ENCODE results near the gene UPK2. TPM values are rescaled to one million over a fixed set of nuclear protein-coding genes. Genes with fewer than 3 reads are reported as not detected.

The UPK2 gene
- total RNA-seq, 1 donor from 2014 or later: not detected

DNA sequence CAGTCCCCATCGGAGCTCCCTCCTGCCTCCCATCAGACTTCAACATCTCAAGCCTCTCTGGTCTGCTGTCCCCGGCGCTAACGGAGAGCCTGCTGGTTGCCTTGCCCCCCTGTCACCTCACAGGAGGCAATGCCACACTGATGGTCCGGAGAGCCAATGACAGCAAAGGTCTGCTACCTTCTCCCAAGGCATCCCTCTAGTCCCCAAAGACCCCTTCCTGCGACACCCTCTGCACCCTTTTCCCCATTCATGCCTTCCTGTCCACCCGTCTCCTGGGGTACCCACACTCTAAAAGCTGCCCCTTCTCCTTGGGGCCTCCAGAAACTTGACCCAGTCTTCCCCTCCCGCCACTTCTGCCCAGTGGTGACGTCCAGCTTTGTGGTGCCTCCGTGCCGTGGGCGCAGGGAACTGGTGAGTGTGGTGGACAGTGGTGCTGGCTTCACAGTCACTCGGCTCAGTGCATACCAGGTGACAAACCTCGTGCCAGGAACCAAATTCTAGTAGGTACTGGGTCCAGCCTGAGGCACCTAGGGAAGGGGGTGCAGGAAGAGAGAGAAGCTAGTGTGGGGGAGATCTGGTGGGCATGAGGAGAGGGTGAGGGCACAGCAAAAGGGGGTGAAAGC lies 860 bp downstream of the UPK2 start:
- Mint-ChIP-seq H3K27ac (ENCODE audit: unreplicated experiment) (no peak overlapping the region), H3K4me1 (ENCODE audit: unreplicated experiment) (no peaks in the 10 kb centered on the region), H3K27me3 (ENCODE audit: unreplicated experiment) (peaks cover 2% of the 10 kb centered on the region), H3K36me3 (ENCODE audit: low read depth, unreplicated experiment) (no peaks in the 10 kb centered on the region), H3K4me3 (ENCODE audit: unreplicated experiment) (no peak overlapping the region), H3K9me3 (ENCODE audit: unreplicated experiment) (no peaks in the 10 kb centered on the region)
- no peak for DNase-seq (ENCODE audit: low spot score)
- TF ChIP-seq CTCF (IDR thresholded peaks at IDR 0.05; ENCODE audit: unreplicated experiment): no peak

DNA sequence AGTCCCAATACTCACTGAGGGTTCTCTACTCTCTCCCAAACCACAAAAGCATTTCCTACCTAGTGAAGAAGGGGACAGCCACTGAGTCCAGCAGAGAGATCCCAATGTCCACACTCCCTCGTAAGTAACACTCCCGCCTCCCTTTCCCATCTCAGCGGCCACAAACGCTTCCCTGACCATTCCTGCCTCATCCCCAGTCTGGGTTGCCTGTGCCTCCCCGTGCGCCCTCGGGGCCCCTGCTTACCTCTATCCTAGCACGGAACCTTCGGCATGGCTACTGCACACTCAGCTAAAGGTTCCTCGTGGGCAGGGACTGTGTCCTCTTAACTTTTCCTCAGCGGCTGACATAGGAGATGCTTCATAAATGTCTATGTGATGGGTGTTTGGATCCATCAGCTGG lies 1.5 kb downstream of the UPK2 start:
- Mint-ChIP-seq H3K27me3 (ENCODE audit: unreplicated experiment) (peaks cover 2% of the 10 kb centered on the region), H3K4me3 (ENCODE audit: unreplicated experiment) (no peak overlapping the region), H3K9me3 (ENCODE audit: unreplicated experiment) (no peaks in the 10 kb centered on the region), H3K36me3 (ENCODE audit: low read depth, unreplicated experiment) (no peaks in the 10 kb centered on the region), H3K4me1 (ENCODE audit: unreplicated experiment) (no peaks in the 10 kb centered on the region), H3K27ac (ENCODE audit: unreplicated experiment) (no peak overlapping the region)
- no peak for DNase-seq (ENCODE audit: low spot score)
- TF ChIP-seq CTCF (IDR thresholded peaks at IDR 0.05; ENCODE audit: unreplicated experiment): no peak

- H3K27me3 Mint-ChIP-seq (ENCODE audit: unreplicated experiment): peaks cover 2% of the 10 kb centered on the region
Measured at GRCh38 chr11:118957968-118958367, 1.9 kb downstream of the UPK2 start.

DNA sequence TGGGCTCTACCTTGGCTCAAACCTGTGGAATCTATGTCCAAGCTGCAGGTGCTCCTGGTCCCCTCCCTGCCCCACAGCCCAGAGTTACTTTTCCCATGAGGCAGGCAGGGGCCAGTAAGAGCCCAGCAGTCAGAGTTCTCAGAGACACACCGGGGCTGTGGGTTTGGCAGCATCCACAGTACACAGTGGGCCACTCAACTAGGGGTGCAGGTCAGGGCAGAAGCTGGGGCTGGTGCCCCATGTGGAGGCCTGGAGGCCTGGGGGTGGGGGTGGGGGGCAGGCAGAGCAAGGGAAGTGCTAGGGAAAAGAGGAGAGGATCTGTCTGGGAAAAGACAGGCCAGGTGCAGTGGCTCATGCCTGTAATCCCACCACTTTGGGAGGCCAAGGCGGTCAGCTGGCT lies 2.5 kb downstream of the UPK2 start:
- H3K27me3 Mint-ChIP-seq (ENCODE audit: unreplicated experiment): peaks cover 2% of the 10 kb centered on the region
- DNase-seq (ENCODE audit: low spot score): no peak
- no peaks in the 10 kb centered on the region for H3K36me3 Mint-ChIP-seq (ENCODE audit: low read depth, unreplicated experiment)
- H3K4me3 Mint-ChIP-seq (ENCODE audit: unreplicated experiment): no peak overlapping the region
- no peak overlapping the region for H3K27ac Mint-ChIP-seq (ENCODE audit: unreplicated experiment)
- no peaks in the 10 kb centered on the region for H3K9me3 Mint-ChIP-seq (ENCODE audit: unreplicated experiment)
- no peaks in the 10 kb centered on the region for H3K4me1 Mint-ChIP-seq (ENCODE audit: unreplicated experiment)
- TF ChIP-seq CTCF (IDR thresholded peaks at IDR 0.05; ENCODE audit: unreplicated experiment): no peak

More at GRCh38 chr11:118957968-118958367, 1.9 kb downstream of the UPK2 start:
- H3K4me1 Mint-ChIP-seq (ENCODE audit: unreplicated experiment): no peaks in the 10 kb centered on the region
- DNase-seq (ENCODE audit: low spot score): no peak
- no peak overlapping the region for H3K4me3 Mint-ChIP-seq (ENCODE audit: unreplicated experiment)
- no peak overlapping the region for H3K27ac Mint-ChIP-seq (ENCODE audit: unreplicated experiment)
- no peaks in the 10 kb centered on the region for H3K9me3 Mint-ChIP-seq (ENCODE audit: unreplicated experiment)
- TF ChIP-seq CTCF (IDR thresholded peaks at IDR 0.05; ENCODE audit: unreplicated experiment): no peak
- H3K36me3 Mint-ChIP-seq (ENCODE audit: low read depth, unreplicated experiment): no peaks in the 10 kb centered on the region

- TF ChIP-seq CTCF (IDR thresholded peaks at IDR 0.05; ENCODE audit: unreplicated experiment): no peak
- H3K36me3 Mint-ChIP-seq (ENCODE audit: low read depth, unreplicated experiment): no peaks in the 10 kb centered on the region
- no peak for DNase-seq (ENCODE audit: low spot score)
- peaks cover 2% of the 10 kb centered on the region for H3K27me3 Mint-ChIP-seq (ENCODE audit: unreplicated experiment)
- H3K4me3 Mint-ChIP-seq (ENCODE audit: unreplicated experiment): no peak overlapping the region
- H3K9me3 Mint-ChIP-seq (ENCODE audit: unreplicated experiment): no peaks in the 10 kb centered on the region
- no peaks in the 10 kb centered on the region for H3K4me1 Mint-ChIP-seq (ENCODE audit: unreplicated experiment)
- H3K27ac Mint-ChIP-seq (ENCODE audit: unreplicated experiment): no peak overlapping the region
Measured at GRCh38 chr11:118961189-118961588, 5.1 kb downstream of the UPK2 start.

All from endothelial cell (in vitro differentiated cells).